HUDEP-2 (cell line): ENCODE data around the gene PRKAA2.
A peak's percentile ranks its signal among the peaks of the same experiment; 100 is the strongest.

Source experiments
- DNase-seq, 76 experiments: peaks; one replicate each; lab custom pipeline; 2025; ENCODE audit not compliant: unreplicated experiment in 76 of 76; lab: John Stamatoyannopoulos, UW

PRKAA2 gene

DNA sequence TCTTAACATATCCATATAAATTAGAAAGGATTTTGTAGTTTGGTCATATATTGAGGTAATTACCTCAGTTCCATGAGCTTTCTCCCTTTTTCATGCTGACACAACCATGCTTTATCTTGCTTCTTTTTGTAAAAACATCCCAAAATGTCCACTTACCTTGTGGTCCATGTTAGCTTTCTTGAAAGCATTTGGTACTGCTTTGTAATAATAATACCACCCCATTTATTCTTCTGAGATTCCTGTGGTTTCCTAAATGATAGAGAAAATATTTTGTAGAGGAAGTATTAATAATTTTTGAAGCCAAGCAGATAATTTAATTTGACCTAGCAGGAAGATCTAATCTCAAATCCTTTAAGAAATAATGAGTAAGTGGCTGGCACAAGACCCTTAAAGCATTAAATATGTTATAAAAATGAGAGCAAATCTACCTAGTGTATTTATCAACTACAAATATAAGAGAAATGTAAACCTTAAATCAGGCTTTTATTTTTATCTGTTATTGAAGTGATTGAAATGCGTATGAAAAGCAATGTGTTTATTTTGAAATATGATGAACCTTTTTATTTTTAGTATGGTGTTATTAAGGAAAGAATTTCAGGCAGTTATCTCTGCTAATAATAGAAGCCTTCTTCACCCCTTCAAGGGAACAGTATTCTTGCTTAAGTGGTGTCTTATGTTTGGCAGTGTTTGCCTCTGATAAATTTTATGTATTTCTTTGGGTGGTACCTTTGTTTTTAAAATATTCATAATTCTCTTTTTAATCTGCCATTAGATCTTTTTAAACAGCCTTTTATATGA lies 9.2 kb downstream of the PRKAA2 start:
- no peak for DNase-seq

DNA sequence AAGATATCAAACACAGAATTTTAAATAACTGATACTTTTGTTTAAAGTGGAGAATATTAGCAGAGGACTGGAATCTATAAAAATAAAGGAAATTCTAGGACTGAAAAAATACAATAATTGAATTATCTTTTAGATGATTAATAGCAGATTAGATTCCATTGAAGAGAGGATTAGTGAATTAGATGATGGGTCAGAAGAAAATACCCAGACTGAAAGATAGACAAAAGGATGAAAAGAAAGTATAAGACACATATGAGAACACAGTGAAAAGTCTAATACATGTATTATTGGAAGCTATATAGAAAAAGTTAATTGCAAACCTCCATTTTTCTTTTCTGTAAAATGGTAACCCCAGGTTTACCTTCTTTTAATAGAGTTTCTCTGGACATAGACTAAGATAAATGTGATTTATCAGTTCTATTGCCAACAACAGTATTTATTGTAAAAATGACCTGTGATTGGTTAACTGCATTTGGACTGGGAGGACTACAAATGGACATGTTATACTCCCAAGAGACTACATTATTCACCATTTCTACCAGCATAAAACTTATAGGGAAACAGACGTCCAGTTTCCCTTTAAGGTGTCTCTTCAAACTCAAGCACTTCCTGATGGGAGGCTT lies 11.0 kb downstream of the PRKAA2 start:
- DNase-seq, result no peak

DNA sequence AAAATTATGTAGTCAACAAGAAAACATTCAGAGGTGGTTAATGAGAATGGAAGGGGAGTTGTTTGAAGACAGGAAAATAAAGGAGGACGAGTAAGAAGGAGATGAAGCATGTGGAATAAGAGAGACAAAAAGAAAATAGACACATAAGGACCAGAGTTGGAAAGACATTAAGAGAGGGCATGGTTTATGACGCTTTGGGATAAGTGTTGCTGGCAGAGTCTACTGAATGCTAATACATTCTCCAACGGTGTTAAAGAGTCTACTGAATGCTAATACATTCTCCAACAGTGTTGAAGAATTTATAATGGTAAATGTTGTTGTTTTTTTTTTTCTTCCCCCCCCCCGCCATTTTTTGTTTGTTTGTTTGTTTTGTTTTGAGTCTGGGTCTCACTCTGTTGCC lies 13.1 kb downstream of the PRKAA2 start:
- no peak for DNase-seq

DNA sequence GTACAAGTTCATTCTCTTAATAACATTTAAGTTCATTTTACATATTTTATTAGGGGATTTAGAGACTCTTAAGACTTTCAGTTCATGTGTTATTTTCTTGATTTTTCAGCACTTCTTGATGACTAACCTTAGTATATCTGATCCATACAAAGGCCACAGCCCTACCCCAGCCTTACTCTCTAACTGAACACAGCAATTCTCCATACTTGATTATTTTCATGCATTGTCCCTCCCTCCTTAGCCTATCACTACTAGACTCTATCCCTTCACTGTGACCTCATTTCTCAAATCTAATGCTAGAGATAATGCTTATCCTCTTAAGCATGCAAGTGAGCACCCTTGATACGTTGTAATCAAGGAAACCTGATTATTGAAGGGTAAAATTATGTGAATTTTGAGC lies 15.2 kb downstream of the PRKAA2 start:
- no peak for DNase-seq

DNA sequence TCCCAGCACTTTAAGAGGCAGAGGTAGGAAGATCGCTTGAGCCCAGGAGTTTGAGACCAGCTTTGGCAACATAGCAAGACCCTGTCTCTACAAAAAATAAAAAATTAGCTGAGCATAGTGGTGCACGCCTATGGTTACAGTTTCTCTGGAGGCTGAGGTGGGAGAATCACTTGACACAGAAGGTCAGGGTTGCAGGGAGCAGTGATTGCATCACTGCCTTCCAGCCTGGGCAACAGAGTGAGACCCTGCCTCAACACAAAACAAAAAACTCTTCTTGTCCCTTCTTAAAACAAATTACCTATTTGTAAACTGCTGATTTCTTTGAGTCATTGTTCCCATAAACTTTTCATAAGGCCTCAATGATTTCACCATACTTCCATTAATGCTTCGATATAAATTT lies 18.7 kb downstream of the PRKAA2 start:
- no peak for DNase-seq

DNA sequence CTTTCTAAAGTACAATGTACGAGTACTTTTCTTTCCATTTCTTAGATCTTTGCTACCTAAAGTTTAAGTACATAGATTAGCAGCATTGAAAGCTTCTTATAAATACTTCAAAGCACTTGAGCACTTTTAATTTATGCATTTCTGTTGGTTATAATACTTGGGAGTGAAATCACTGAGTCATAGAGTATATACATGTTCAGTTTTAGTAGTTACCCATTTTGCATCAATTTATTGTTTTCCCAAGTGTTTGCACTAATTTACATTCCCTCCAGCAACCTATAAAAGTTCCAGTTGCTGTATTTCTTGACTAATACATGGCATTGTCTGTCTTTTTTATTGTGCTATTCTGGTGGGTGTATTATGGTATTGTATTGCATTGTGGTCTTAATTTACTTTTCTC lies 20.3 kb downstream of the PRKAA2 start:
- no peak for DNase-seq

DNA sequence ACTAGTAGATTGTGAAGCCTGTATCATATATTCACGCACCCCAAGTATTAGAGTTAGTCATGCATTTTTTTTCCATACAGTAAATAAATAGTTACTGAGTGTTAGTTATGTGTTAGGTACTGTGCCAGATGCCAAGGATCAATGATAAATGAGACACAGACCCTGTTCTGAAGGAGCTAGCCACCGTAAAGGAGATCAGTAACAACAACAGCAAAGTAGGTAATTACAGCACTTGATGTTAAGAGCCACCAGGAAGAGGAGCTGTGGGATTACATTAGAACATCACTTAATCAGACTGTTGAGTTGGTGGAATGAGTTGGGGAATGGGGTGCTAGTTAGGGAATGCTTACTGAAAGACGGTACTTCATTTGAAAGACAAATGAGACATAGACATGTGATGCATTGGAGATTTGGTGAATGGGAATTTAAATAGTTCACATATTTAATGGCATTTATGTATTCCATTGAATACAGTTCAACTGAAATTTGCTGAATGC lies 21.0 kb downstream of the PRKAA2 start:
- no peak for DNase-seq

DNA sequence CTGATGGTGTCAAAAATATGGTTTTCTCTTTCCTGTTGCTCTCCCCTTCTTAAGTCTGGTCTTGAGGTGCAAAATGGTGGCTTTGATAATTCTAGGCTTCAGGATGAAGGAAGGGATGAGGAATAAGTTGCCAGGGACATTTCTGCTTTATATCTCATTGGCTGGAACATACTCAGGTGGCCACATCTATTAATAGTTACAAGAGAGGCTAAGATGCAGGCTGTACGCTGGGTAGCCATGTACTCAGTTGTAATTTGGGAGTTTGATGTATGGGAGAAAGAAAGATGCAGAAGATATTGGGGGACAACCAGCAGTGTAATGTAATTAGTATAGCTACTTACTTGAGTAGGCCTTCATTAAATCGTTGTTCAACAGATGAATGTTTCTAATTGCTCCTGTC lies 25.2 kb downstream of the PRKAA2 start:
- no peak for DNase-seq

DNA sequence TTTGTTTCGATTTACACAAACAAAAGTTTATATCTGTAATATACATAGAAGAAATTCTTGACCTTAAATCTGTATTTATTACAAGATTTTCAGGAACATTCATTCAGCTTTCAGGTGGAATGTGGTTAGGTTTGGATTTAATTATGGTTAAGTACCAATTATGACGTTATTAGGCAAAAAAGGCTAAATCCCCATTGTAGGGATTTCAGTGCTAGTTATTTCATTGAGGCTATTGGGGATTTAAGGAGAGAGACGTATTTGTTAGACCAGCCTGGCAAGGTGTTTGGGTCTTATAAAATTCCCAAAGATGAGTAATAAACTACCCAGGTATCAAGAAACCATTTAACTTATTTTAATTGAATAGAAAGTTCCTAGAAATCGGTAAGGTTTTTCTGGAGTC lies 26.0 kb downstream of the PRKAA2 start:
- no peak for DNase-seq

DNA sequence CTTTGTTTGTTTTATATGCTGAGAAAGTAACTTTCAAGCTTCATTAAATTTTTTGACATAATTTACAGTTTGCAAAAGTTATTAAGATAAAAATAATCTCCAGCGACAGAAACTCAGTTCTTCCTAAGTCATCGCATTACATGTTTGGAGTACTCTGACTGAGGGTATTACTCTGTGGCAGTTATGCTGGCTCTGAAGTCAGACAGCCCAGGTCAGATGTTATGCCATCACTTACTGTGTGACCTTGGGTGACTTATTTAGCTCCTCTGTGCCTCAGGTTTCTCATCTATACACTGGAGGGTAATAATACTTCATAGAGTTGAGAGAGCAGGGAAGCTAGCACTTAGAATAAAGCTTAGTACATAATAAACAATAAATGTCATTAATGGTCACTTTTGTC lies 26.4 kb downstream of the PRKAA2 start:
- DNase-seq, result no peak

DNA sequence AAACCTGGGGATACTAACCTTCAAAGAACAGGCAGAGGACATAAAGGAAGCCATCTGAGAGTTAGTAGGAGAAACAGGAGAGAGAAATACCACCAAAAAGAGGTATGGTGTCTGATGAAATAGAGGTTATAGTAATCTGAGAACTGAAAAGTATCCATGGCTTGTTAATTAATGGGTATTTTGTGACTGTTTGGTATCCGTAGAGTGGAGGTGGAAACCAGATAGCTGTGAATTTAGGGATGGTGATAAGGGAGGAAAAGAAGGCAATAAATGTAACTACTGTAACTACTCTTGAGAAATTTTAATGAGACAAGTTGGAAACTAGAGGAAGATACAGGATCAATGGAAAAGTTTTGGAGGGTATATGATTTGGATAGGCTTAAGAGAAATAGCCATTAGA lies 27.5 kb downstream of the PRKAA2 start:
- DNase-seq, result no peak

DNA sequence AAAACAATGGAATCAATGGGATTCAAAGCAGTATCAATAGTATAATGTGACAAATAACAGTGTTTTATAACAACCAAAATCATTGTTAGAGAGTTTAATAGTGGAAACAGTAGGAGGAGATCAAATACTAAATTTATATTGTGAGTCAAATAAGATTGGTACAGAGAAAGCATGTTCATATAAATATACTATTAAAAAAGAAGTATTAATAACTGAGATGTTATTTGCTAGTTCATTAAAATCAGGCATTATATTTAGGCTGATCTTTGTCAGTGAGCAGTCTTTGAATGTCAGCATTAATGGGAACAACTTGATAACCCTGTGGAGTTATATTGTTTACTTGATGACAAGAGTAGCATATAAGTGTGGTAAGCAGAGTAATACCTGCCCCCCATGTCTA lies 30.6 kb downstream of the PRKAA2 start:
- no peak for DNase-seq

DNA sequence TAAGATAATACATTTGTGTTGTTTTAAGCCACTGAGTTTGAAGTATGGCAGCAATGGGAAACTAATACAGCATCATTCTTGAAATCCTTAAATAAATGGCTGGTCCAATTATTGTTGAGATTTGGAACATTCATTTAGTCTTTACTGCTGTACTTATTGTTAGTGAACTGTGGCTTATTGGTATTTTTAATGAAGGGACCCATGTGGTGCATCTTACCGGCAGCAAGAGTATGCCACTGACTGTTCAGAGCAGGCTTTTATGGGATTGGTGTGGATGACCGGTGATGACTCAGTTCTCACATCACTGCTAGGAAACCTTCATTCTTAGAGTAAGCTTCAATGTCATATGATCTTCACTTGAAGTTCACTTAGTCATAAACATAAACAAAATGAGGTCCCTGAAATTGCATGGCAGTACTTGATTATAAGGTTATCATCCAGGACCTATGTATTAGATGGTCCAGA lies 31.5 kb downstream of the PRKAA2 start:
- no peak for DNase-seq

DNA sequence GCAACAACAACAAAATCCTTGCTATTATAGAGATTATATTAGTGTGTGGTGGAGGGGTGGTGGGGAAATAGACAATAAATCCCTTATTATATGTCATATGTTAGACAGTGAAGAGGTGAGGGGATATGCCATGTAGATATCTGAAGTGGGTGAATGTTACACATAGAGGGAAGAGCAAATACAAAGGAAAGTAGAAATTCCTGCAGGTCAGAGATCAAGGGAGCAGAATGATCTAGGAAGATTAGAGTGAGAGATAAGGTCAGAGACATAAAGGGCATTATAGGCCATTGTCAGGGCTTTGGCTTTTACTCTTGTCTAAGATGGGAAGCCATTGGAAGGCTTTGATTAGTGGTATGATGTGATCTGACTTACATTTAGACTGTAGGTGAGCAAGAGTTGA lies 38.5 kb downstream of the PRKAA2 start:
- DNase-seq, result no peak

DNA sequence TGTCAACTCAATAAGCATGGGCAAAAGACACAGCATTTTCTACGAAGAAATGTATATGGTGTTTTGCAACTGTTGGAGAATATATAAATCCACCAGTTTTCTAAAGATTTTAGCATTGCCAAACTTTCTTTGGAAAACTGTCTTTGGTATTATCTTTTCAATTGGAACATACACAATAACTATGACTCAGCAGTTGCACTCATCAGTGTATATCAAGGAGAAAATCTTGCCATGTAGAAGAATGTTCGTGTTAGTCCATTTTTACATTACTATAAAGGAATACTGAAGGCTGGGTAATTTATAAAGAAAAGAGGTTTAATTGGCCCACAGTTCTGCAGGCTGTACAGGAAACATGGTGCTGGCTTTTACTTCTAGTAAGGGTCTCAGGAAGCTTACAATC lies 41.1 kb downstream of the PRKAA2 start:
- DNase-seq, result no peak

DNA sequence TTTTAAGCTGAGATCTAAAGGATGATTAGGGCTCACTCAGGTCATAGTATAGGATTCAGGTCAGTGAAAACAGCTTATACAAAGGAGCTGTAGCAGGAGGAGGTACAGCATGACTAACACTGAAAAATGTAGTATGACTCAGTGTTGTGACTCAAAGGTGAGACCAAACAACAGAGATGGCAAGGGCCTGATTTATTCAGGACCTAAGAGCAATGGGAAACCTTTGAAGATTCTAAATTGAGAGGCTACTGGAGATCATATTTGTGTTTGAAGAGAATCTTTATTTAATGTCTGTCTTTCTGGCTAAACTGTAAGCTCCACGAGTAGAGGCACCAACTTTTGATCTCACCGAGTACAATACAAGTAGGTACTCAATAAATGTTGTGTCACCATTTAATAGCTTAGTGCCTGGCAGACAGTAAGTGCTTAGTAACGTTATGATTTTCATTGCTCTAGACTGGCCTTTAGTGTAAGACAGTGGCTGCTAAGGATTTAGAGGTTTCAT lies 43.5 kb downstream of the PRKAA2 start:
- DNase-seq, result no peak

DNA sequence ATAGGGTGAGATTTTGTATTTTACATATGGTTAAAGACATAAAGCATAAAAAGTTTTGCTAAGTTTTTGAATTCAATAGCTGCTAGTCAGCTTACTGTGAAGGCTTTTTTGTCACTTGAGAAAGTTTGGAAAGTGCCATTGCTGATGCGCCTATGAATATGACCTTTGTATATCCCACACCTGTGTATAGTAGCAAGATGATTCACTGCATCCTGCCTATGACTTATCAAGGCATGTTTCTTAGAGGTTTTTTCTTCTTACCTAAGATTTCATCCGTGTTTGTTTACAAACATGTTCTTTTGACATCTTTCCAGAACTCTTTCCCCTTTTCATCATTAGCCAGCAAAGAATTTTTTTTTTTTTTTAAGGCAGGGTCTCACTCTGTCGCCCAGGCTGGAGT lies 51.5 kb downstream of the PRKAA2 start:
- no peak for DNase-seq

DNA sequence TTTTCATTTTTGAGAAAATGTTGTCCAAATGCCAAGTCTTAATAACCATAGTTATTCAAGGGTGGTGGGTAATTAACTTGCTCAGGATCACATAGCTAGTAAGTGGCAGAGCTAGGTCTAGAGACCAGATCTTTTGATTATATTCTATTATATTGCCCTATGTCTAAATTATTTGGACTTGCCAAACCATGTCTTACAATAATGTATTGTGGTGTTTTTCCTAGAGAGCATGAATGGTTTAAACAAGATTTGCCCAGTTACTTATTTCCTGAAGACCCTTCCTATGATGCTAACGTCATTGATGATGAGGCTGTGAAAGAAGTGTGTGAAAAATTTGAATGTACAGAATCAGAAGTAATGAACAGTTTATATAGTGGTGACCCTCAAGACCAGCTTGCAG lies 58.6 kb downstream of the PRKAA2 start:
- DNase-seq, result no peak

DNA sequence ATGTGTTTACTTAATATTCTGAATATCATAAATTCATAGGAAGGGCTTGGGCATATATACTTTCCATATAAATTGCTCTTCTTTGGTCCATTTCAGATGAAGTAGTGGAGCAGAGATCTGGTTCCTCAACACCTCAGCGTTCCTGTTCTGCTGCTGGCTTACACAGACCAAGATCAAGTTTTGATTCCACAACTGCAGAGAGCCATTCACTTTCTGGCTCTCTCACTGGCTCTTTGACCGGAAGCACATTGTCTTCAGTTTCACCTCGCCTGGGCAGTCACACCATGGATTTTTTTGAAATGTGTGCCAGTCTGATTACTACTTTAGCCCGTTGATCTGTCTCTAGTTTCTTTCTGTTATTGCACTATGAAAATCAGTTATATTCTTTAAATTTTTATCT lies 62.3 kb downstream of the PRKAA2 start:
- no peak for DNase-seq

DNA sequence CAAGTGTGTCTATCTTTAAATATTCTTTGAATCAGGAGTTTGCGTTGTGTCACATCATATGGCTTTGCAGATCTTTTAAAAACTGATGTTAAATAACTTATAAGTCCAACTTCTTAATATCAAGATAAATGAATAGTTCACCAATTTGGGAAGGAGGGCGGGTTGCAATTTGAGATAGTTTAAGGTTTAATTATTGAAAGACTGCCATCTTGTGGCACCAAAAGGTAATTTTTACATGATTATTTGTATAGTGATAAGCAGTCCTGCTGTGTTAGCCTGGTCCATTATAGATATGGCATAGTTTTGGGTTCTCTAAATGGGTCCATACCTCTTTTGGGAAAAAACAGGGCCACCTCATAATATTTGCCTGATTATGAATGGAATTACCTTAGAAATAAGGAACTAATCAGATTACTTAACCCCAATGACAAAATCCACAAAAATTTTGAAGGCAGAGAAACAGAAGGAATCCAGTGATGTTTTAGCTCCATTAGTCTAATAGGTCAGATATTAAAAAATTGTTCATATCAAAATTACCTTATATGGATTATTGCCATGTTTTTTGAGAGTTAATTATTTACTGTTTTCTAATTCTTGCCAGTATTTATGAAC lies 64.3 kb downstream of the PRKAA2 start:
- DNase-seq, result peak in 28 of 76 experiments; percentile 1 to 57 (median 15)

DNA sequence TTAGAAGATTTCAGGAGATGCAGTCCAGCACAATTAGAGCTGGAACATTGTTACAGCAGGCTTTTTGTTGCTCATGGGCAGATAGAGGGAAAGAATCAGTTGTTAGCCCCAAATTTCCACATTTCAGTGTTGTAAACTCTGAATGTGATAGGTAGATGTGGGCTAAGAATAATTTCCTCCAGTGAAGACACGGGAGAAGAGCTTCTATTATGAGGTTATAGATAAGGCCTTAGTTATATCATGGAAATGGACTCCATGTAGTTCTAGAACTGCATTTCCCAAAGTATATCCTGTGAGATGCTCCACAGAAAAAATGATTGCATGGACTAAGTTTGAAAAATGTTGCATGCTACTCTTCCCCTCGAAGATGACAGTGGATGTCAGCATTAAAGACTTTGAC lies 64.9 kb downstream of the PRKAA2 start:
- no peak for DNase-seq

DNA sequence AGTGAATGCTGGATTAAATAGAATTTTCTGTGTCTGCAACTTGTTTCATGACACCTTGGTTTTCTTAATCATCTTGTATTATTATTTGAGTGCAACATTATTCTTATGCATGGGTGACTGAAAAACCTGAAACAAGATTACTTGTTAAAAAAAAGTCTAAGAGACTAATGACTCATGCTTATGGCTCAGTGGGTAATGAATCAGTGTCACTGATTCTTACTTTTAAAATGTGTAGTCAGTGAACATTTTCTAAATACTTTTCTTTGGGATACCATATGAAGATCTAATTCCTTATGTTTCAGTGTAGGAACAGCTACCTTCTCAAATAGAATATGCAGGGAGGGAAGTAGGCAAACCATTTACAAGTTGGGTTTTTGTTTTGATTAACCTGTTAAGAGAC lies 65.5 kb downstream of the PRKAA2 start:
- no peak for DNase-seq
